Activated CD8-positive, alpha-beta memory T cell treated with anti-CD3 and anti-CD28 coated beads for 24 hours (primary cell): ENCODE results near the gene DAAM1.

Source experiments
- DNase-seq: peaks from one replicate; pipeline ENCODE4 v3.0.0-alpha.2; 2020

The DAAM1 gene

DNA sequence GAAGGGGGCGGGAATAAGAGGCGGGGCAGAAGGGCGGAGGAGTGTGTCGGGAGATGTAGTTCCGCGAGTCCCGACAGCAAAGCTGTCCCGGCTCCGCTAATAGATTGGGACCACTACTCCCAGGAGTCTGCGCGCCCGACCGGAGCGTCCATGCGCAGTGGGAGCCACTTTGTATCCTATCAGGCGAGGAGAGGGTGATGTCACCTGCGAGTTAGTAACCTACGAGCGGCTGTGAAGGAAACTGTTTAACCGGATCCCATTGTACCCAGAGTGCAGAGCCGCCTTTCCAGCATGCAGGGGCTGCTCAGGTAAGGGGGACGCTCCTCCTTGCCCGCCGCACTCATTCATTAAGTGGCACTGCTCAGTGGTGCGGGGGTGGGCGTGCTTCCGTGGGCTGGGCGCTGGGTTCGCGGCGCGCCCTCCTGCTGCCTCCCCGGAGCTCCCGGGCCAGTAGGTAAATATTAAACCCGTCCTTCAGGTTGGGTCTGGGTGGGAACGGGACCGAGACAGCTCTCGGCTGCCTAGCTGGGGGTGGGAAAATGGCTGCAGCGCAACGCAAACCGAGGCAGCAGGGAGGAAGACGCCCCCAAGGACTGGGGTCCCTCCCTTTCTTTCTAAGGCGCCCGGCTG, at the start of gene DAAM1:
Gene DAAM1 (plus strand): TSS at position 207 of the 630 bp plus-strand sequence. CDS start 74,811 bp downstream, outside the sequence.
- peak; percentile 93 for DNase-seq

DNA sequence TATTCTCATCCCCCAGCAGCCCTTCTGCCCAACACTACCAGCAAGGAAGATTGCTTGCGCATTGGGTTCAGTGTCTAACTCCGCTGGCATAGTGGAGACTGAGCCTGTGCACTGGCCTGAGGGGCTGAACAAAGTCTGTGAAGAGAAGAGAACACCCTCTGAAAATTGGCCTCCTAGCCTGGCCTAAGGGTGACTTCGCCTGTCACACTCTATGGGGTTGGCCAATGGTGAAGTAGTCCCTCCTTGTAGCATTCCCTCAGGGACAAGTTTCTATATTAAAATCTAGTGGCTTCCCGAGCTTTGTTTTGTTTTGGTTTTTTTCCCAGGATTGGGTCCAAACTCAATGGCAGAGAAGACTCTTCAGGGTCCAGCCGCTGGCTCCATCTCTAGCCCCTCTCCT, 49.1 kb upstream of the DAAM1 start:
- DNase-seq, result no peak

DNA sequence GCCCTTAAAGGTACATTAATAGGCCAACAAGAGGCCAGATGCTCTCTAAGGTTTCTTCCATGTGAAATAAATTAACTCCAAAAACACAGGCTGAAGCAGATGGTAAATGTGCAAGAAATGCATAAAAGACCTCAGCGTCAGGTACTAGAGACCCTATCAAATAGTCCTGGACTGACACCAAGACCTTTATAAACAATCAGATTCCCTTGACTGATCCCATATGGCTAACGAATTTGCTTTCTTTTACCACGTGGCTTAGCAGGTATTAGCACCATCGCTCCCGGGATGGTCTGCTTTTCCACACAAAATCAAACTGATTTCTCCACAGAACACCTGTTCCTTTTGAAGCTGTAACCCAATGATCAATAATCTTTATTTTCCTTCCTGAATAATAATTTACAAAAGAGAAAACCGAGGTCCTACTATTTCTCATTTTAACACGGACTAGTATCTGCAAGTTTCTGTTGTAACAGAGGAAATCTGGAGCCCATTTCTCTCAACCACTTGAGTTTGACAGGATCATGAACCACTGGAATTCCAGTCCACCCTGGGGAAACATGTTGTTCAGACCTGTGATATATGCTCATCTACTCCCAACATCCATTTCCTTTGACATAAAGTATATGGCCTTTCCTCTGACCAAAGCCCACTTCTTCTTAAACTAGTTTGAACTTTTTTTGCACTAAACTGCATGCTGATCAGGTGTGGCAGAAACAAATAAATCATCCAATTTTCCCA, 48.2 kb upstream of the DAAM1 start:
- DNase-seq, result no peak

DNA sequence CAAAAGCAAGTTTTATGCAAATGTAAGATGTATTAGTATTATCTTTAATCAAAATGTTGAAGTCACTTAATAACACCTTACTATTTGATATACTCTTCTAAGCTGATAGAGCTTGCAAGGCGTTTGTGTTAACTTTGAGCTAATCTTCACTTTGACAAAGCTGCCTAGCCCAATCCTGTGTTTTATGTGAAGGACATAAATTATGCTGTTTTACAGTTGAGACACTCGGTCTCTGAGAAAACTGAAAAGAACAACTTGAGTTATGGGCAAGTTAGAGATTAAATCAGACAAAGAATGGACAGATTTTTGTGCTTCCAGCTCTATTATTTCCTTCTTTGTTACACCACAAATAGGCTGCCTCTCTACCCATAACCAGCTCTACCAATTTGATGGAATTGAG, 42.0 kb upstream of the DAAM1 start:
- DNase-seq, result no peak

DNA sequence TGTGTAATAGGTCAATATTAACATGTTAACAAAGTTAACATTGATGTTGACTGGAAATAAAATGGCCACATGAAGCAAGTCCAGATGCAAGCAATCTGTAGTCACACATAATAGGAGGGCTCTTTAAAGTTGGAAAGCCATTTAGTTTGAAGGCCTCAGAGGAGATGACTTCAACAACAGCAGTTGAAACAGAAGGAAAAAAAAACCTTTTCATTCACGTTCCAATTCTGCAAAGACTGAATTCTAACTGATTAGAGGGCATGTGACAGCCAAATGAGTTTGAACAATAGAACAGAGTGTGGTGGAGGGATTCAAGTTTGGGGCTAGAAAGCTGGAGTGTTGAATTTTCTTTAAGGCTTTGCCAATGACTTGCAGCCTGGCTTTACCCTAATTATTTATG, 41.5 kb upstream of the DAAM1 start:
- DNase-seq, result no peak

DNA sequence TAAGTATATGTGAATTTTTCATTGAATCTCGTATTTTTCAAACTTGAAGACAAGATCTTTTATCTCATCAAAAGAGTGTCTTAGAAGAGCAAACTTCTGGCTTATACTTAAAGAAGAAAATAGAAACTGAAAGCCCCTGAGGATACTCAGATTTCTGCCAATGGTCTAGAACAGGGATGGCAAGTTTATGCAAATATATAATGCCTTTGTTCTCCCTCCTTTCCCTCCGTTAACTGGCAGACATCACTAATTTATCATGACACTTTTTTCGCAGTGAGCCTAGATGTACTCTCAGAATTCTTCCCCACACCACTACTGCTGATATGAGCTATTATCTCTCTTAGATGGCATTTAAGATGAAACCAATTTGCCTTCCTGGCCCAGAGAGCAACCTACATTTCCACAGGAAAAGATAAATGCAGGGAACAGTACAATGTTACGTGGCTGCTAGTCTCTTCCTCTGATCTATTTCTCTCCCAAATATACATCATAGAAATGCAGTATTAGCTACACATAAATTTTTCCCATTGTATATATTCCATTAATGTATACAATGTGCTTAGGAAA, 40.0 kb upstream of the DAAM1 start:
- no peak for DNase-seq

DNA sequence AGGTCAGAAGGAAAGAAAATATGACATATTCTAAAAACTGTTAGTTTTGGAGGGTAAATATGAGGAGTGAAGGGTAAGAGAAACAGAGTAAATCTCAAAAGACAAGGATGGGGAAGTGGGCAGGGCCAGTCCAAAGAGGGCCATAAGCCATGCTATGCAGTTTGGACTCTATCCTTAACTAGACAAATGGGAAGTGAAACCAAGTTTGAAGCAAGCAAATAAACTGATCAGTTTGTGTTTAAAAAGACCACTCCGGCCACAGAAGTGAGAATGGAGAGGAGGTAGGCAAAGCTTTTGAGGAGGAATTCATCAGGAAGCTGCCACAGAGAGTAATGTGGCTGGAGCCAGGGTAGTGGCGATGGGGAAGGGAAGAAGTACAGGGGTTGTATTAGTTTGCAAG, 37.5 kb upstream of the DAAM1 start:
- DNase-seq, result no peak

DNA sequence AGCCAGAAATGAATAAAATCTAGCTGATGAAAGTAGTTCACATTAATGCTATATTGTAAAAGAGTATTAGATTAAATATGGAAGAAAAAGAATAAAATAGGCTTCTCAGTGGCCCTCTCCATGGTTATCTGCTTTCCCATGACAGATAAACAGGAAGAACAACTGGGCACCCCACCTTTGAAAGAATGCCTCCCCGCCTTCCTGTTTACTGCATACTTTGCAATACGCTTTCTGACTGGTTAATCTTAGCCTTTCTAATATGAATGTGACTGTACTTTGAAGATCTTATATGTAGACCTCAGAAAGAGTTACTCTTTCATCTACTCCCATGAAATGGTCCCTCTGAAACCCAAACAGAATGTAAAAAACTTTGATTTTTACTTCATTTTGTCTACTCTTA, 34.1 kb upstream of the DAAM1 start:
- DNase-seq, result no peak

DNA sequence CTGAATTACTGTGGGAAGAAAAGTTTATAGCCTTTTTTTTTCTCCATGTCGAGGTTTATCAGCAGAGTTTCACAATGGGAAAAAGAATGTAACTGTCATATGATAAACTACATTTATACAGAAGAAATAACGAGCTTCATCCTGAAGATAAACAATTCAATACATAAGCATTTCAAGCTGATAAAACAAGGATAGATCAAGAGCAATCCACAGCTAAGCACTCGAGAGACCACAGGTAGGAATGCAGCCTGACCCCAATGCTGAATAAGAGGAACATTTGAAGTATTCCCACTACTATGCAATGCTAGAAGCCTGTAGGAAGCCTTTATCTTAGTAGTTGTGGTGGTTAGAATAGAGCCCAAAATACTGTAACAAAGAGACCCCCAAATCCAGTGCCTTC, 32.6 kb upstream of the DAAM1 start:
- no peak for DNase-seq

DNA sequence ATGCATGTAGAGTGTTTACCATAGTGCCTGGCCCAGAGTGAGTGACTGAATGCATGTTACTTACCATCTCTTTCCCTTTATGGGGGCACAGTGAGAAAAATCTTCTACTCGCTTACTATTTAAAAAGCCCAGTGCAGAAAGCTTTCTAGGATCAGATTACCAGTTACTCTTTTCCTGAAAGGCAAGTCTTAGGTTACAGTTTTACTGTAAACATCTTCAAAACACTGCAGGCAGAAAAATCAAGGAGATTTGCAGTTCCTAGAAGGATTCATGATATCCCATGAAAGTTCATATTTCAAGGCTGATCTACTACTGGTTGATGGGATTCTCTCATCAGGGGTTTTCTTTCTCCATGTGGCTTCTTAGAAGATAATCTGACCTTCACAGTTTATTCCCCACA, 29.3 kb upstream of the DAAM1 start:
- no peak for DNase-seq

DNA sequence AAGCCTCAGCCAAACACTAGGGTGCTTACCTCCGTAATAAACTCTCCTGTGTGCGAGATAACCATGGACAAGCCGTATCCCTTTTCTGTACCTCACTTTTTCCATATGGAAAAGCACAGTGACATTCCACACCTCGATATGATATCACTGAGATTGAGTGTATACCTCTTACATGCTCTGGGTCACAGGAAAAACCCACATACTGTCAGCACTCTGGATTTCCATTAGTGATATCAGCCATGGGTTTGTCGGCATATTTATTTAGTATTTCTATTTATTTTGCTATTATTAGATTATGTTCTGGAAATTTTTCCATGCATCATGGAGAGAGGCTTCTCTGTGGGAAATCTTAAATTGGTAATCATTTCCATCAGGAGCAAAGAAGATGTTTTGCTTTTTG, 28.0 kb upstream of the DAAM1 start:
- no peak for DNase-seq

DNA sequence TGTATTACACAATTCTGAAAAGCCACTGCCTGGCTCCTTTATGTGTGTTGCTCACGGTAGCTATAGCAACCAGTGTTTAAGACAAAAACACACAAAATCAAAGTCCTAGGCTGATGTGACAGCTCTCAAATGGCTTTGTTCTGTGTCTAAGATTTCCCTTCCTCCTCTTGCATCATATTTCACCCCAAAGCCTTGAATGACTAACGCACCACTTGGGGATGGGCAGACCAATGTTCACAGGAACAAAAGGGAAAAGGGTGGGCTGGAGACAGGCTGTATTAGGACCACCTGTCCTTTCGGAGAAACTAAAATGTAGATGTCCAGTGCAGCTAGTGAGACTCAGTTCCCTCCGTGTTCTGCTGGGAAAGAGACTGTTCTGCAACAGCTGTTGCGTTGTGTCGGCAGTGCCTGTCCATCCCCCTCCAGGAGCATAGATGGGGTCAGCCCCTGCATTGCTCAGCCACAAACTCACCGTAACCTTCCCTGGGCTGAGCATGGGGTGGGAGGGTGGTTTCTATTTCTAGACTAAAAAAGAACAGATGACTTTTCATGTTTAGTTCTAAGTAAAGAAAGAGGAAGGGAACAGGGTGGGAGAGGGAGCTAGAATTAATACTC, 26.8 kb upstream of the DAAM1 start:
- DNase-seq, result no peak

DNA sequence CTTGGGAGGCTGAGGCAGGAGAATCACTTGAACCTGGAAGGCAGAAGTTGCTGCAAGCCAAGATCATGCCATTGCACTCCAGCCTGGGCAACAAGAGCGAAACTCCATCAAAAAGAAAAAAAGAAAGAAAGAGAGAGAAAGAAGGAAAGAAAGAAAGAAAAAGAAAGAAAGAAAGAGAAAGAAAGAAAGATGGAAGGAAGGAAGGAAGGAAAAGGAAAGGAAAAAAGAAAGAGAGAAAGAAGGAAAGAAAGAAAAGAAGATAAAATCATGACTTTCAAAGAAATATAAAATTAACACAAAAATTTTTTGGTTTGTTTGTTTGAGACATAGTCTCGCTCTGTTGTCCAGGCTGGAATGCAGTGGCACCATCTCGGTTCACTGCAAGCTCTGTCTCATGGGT, 22.2 kb upstream of the DAAM1 start:
- DNase-seq, result no peak

DNA sequence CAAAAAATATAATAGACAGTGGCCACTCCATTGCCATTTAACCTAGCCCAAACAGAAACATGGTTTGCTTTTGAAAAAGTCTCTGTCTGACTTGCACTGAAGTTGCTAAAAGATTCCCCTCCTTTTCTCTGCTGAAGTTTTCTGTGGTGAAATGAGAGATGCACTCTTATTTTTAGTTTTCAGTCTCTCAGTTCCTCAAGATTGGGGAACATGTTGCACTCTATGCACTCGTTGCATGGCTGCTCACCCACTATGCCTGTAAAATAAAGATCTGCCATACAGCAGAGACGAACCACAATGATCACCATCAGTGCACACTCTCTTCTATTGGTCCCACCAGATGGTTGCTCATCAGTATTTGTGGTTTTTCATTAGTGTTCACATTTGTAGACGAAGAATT, 13.1 kb upstream of the DAAM1 start:
- DNase-seq, result no peak

DNA sequence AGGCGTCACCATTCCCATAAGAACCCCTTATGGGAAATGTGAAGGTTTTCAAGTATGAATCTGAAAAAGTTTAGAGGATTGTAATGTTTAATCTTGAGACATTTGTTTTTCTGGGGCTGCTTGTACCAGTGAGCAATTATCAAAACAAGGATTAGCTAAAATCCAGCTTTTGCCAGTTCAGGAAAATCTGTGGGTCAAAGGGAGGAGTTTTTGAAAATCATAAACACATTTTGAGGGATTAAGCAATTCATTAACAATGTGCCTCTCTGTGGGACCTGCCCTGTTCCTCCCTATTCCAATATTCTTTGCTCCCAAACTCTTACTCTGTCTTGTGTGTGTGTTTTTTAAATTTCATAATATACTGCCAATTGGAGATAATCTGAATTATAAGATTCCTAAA, 11.7 kb upstream of the DAAM1 start:
- no peak for DNase-seq

DNA sequence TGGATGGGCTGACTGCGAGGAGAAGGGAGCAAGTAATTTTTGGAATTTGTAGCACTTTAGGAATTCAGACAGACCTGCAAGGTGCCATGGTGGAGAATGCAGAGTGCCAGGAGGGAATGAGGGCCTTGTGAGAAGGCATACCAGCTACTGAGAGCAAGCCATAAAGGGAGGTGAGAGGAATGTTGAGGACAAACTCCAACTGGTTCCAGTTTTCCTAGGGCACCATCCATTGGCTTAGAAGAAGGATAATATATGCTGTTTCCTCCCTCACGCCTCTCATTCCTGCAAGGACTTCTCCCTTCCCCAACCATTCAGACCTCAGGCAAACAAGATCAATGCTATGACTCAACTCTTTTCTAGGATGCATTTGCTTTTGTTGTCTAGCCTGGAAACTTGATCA, 11.2 kb upstream of the DAAM1 start:
- DNase-seq, result no peak

DNA sequence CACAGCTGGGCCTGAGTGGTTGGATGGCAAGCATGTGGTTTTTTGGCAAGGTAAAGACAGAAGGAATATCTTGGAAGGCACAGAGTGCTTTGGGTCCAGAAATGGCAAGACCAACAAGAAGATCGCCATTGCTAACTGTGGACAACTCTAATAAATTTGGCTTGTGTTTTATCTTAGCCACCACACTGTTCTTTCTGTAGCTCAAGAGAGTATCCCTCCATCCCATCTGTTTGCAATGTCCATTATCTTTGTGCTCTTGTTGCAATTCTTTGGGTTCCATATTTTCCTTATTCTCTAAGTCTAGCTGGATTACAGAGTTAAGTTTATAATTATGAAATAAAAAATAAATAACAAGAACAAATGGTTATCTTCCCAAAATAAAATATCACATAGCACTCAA, 6.7 kb upstream of the DAAM1 start:
- DNase-seq, result no peak

DNA sequence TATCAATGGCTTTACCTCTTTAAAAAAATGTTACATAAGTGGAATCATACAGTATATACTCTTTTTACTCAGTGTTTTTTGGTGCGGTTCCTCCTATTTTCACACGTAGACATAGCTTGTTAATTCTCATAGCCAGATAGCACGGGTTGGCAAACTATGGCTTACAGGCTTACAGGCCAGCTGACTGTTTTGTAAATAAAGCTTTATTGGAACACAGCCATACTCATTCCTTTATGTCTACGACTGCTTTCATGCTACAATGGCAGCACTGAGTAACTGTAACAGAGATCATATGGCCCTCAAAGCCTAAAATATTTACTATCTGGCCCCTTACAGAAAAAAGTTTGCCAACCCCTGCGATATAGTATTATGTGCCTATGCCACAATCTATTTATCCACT, 5.8 kb upstream of the DAAM1 start:
- no peak for DNase-seq

DNA sequence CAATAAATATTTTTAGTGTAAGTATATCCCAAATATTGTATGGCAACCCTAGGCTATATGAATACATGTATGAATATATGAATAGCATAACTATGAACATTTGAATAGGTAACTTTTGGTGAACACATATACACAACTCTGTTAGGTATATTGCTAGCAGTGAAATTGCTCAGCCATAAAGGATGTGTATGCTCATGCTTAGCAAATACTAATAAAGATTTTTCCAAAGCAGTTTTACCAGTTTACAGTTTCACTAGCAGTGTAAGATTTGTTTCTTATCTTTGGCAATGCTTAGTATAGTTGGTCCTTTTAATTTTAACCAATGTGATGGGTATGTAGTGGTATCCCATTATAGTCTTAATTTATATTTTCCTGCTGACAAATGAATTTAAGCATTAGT, 5.3 kb upstream of the DAAM1 start:
- no peak for DNase-seq

DNA sequence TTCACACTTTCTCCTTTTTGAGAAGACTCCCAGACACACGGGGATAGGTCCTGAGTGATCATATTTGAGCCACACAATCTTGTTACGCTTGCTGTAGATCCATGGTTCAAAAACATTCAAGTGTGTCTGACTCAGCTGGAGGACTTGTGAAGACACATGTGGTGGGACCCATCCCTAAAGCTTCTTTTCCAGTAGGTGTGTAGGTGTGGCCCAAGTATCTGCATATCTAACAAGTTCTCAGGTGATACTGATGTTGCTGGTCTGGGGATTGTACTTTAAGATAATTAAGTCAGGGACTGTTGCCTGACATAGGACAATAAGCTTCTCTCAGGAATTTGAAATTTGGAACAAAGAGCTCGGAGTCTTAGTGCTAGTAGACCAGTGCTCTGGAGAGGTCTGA, 4.1 kb upstream of the DAAM1 start:
- no peak for DNase-seq

DNA sequence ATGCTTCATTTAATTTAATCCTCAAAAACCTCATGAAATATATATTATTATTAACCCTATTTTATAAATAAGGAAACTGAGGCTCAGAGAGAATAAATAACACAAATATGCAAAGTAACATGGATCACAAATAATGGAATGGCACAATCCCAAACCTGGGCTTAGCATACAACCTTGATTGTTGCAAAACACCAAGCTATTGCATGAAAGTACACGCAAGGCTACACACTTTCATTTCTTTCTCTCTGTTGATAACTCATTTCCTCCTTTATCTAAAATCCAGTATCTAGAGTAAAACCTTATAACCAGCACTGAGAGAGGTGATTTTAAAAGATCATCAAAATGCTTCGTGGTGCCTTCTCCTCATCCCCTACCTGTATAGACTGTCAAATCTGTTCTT, 2.8 kb upstream of the DAAM1 start:
- no peak for DNase-seq

DNA sequence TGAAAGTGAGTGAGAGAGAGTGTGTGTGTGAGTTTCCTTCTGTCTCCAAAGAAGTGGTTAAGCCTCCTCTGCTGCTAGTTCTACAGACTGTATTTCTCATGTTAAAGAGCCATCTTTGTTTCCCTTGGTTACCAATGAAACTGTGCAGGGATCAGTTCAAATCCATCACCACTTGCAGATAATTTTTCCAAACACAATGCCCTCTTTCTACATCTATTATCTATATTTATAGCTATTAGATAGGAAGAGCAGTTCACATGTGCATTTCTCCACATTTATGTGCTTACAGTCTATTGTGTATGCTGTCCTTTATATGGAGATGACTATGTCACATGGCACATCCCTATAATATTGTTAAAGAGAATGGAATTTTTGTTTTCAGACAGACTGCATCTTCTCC, 2.2 kb upstream of the DAAM1 start:
- DNase-seq, result no peak

DNA sequence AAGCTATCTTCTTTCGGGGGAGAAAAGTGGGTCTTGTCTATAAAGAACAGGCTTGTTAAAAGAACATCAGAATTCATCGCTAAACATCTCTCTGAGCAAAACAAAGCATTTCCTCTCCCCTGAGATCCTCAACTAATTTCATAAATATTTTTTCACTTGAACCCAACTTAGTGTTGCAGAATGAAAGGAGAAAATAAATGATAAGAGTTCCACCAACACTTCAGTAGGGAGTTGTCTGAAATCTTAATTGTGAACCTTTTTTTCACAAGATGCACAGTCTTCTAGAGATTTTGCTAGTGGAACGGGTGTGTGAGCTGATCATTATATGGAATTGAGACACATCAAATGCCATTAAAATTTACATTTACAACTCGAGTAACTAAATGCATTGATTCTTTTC, 1.3 kb upstream of the DAAM1 start:
- DNase-seq, result no peak

DNA sequence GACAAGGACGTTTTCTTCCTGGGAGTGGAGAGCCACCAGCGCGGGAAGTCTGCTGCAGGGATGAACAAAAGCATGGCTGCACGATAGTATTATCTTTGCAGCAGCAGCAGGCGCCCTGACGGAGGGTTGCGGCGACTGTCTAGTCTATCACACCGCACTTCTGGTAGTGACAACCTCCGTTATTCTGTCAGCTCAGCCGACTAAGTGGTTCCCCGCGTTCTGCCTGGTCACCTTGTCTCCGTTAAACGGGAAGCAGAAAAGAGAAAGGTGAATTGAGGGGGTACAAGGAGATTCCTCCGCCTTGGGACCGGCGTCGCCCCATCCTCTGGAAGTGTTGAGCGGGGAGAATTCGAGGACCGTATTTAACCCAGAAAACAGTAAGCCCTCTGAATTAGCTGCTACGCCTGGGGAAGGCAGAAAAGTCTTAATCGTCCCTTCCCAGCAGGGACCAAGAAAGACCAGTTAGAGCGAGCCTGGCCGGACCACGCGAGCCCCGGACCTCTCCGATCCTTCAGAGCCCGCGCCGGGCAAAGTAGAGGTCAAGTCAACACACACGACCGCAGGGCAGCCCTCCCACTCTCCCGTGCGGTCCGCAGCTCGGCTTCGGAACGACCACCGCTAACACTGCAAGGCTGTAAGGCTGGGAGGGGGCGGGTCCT, 536 bp upstream of the DAAM1 start:
- no peak for DNase-seq
